ENCODE data around the gene CYP19A1.

Gene CYP19A1

DNA sequence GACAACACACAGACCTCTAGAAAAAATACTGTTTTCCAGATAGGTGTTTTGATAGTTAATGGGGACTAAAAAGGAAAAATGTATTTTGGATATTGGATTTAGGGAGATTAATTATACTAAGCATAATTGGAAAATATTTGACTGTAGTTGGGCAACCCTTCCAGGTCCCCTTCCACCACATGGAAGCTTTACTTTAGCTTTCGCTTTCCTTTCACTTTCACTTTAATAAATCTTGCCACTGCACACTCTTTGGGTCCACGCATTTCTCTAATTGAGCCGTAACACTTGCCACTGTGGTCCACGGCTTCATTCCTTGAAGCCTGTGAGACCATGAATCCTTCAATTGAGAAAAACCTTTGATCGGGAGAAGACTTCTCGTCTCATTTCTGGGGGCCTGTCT, 18.6 kb upstream of the CYP19A1 start:
- no peak for DNase-seq

DNA sequence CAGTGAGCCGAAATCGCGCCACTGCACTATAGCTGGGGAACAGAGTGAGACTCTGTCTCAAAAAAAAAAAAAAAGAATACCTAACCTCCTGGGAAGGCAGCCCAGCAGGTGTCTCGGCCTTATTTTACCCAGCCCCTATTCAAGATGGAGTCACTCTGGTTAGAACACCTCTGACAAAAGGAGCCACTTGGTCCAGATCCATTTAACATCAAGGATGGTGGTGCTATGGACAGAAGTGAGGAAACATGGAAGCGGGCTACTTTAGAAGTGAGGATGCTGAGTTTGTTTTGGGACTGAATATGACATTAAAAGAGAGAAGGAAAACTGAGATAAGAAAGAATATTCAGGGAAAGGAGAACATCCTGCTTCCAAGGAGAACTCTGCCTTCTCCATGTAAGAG, 17.8 kb upstream of the CYP19A1 start:
- no peak for DNase-seq

DNA sequence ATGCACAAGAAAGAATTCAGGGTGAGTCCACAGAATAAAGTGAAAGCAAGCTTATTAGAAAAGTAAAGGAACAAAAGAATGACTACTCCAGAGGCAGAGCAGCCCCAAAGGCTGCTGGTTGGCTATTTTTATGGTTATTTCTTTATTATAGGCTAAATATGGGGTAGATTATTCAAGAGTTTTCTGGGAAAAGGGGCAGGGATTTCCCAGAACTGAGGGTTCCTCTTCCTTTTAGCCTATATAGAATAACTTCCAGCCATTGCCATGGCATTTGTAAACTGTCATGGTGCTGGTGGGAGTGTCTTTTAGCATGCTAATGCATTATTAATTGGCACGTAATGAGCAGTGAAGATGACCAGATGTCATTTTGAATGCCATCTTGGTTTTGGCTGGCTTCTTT, 16.7 kb upstream of the CYP19A1 start:
- no peak for DNase-seq

DNA sequence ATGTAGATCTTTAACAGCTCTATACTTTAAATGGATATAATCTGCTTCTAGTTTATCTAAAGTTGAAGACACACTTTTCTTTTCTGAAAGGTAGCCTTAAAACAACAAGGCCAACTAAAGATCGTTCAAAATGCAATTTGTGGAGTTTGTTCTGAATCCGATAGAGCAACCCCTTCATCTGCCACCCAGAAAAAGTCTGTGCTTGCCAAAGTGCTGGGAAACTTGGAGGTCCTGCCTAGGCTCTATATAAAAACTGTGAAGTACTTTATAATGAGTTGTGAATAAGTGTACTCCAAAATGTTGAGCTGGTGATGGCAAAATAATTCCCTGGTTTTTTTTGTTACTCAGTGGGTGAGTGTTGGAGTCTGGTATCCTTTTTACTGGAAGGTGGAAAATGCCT, 15.6 kb upstream of the CYP19A1 start:
- no peak for DNase-seq

DNA sequence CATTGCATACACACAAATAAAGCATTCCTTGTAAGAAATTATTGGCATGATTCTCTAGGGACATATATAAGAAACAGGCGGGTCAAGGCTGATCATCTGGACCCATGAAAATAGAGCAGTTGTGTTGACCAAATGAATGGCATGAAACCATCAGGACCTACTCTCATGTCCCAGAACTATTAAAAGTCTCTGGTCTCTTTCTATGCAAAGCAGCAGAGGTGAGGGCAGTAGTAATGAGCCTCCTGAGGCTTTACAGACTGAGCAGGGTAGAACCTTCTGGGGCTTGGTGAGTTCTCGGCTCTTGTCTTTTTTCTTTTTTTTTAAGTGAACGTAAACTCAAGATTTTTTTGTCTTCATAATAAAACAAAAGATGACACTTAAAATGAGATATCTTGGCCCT, 12.3 kb upstream of the CYP19A1 start:
- DNase-seq, result no peak

DNA sequence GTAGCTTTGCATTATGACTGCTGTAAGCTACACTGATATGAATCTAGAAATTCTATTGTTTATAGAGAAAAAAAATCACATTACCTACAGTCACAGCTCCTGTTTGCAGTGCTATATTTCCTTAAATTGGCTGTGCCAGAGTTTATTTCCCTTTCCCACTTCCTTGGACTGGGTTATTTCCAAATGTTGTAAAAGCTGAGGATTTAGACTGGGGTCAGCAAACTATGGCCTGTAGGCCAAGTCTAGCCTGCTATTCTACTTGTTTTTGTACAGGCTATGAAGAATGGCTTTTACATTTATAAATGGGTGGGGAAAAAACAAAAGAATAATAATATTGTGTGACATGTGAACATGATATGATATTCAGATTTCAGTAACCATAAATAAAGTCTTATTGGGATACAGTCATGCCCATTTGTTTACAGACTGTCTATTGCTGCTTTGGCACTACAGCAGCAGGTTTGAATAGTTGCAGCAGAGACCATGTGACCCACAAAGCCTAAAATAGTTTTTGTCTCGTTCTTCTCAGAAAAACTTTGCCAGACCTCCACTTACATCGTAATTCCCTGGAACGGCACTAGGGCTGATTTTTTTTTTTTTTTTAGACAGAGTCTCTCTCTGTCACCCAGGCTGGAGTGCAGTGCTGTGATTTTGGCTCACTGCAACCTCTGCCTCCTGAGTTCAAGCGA, 10.9 kb upstream of the CYP19A1 start:
- DNase-seq, result no peak

DNA sequence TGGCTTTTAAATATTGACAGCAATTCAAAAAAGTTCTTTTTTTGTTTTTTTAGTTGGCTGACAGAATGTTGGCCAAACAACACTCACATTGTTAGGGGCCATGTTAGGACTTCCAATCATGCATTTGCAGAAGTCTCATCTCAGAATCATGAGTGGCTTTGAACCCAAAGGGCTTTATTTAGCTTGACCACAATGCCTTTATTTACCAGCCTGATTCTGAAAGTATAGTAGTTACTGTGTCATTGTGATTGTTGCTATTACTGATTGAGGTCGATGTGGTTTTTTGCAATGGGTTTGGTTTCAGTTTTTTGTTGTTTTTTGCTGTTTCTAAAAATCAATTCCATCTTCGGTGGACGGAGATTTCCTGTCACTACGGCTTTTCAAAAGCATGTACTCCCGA, 10.3 kb upstream of the CYP19A1 start:
- DNase-seq, result no peak

DNA sequence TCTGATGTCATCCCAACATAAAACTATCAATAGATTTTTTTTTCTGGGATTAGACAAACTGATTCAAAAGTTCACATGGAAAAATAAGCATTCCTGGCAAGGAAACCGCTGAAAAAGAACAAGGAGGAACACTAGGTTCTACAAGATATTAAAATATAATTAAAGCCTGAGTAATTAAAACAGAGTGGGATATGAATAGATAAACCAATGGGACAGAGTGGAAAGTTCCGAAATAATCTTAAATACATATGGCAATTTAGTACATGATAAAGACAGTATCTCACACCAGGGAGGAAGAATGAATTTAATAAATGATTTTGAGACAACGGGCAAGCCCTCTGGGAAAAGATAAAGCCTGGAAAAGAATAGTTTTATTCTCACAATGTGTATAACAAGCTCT, 7.7 kb upstream of the CYP19A1 start:
- DNase-seq, result no peak

DNA sequence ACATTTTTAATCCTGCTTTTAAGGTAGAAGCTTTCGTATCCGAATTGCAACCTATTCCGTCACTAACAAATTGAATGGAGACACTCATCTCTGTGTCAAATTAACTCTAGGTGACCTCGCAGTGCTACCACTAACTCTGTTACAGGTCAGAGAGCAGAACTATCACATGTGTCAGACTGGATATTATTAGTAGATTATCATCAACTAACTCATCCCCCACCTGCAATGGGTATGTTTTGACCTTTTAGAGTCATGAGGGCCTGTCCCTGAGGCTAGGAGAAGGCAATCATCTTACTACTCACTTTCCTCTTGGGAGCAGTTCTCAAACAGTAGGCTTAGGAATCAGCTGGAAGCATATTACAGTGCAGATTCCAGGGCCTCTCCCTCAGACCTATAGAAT, 5.1 kb upstream of the CYP19A1 start:
- no peak for DNase-seq

DNA sequence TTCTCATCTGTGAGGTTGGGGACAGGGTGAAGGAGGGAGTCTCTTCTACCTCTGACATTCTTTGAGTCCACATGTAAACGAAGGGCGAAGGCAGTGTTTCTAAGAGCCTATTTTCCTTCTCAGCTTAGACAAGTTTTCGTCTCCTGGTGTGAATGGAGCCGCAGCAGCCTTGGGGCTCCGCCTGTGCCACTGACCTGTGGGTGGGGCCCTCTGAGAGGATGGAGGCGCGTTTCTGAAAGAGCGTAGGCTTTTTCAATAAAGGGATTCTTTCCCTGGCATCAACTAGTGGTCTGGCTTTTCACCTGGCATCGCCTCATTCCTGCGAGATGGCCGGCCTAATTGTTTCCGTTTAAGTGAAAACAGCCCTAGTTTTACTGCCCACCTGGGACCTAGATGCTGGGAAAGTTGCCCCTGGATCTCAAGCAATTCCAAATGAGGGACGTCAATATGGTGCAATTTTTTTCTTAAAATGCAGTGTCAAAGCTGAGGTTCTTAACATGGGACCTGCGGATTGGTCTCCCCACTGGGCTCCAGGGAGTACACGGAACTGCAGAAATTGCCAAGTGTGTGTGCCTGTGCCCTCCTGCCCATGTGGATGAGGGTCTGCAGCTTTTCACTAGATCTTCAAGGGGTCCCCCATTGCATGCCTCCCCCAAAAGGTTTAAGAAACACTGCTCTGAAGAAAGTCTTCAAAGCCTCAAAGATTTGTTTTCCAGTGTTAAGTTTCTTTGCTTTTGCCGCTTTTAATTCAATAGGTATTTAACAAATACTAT, 4.0 kb upstream of the CYP19A1 start:
- no peak for DNase-seq

DNA sequence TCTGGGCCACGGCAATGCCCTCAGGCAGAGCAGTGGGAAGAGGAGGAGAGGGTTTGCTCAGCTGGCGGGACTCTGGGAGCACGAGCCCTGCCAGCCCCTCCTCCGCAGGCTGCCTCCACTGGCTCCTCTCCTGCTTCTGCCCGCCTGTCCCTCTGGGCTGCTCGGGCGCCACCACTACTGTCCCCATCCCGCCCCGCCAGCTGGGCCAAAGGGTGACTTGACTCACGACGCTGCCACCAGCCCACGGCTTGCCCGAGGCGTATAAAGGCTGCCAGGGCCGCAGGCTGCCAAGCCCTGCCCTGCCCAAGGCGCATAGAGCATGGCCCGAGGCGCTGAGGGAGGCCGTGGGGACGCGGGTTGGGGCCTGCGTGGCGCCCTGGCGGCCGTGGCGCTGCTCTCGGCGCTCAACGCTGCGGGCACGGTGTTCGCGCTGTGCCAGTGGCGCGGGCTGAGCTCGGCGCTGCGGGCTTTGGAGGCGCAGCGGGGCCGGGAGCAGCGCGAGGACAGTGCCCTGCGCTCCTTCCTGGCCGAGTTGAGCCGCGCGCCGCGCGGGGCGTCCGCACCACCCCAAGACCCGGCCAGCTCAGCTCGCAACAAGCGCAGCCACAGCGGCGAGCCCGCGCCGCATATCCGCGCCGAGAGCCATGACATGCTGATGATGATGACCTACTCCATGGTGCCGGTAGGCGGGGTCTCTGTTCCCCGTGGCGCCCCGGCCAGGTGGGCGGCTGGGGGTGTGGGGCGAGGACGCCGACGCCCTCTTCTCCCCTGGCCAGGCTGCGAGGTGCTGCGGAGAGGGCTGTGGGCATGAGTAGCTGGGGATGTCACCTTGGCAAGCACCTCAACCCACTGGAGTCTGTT, 3.2 kb upstream of the CYP19A1 start, which contains the start of gene GLDN:
GLDN (plus strand) TSS at position 290 of the 861 bp plus-strand sequence; CDS start at position 320, 30 bp downstream.
- no peak for DNase-seq

DNA sequence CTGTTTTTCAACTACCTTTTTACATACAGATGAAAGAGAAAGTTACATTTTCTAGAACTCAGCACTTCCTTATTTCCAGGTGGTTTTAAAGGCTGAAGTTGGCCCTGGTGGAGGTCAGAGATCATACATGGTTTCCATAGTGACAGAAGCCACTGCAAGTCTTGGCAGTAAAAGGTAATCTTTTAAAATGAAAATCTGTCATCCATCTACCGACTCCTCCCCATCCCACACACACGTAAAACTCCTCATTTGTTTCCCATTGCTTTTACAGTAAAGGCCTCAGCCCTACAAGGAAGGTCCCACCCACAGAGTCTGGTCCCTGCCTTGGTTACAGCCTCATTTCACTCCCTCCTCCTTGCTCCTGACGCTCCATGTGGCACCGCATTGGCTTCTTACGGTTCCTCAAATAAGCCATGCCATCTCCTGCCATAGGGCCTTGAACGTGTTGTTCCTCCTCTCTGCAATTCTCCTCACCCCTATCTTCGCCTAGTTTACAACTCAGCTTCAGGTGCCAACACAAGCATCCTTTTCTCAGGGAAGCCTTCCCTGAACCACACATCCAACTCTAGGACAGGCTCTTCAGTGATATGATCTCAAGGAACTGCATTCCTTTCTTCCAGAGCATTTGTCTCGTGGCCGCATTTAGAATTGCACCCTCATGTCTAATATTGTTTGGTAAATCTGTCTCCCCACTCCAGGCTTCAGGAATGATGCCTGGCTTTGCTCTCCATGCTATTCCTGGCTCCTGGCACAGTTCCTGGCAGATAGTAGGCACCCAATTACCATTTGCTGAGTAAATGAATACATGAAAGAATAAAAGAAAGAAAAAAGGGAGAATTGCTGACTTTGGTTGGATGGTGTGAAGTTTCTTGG, 2.6 kb downstream of the CYP19A1 start:
- no peak for DNase-seq

DNA sequence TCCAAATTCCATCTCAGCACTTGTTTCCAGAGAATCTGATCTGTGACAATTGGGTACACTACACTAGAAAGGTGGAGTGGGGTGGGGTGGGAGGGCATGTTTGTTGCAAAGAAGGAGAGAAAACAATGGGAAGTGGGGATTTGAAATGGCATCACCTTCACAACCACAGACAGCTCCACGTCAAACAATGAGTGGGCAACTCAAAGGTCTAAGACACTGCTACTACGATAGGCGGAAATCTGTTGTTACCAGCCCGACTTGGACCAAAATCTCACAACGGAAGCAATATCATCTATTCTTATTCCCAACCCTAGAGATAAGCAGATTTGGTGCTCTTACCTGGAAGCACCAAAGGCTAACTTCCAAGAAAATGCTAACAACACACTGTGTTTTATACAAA, 3.3 kb downstream of the CYP19A1 start:
- no peak for DNase-seq

DNA sequence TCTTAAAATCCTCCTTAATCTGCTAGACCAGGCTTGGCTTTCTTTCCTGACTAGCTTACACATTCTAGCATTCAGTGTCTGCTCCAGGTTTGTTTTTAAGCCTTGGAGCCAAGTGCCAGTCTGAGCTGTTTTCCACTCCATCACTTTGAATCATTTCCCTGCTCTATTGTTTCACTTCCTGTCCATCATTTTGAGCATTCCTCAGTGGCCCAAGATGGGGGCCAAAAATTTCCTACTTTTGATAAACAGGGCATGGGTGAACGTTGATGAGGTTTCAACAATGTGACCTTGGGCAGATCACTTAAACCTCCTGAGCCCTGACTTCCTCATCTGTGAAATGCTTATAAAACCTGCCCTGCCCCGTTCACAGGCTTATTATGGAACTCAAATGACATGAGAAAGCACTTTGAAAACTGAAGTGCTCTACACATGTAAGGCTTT, 4.4 kb downstream of the CYP19A1 start:
- DNase-seq, result no peak

DNA sequence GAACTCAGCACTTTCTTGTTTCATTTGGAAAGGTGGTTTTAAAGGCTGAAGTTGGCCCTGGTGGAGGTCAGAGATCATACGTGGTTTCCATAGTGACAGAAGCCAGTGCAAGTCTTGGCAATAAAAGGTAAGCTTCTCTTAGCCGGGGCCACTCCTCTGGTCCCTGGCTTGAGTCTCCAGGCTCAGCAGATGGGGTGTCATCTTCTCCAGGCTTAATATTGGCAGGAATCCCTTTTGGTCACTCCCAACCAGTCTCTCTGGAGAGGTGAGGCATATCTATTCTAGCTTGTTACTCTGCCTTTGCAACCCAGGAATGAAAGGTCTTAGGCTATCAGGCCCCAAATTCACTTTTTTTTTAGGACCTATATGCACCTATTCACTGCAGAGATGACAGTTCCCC, 4.8 kb downstream of the CYP19A1 start:
- DNase-seq, result no peak

DNA sequence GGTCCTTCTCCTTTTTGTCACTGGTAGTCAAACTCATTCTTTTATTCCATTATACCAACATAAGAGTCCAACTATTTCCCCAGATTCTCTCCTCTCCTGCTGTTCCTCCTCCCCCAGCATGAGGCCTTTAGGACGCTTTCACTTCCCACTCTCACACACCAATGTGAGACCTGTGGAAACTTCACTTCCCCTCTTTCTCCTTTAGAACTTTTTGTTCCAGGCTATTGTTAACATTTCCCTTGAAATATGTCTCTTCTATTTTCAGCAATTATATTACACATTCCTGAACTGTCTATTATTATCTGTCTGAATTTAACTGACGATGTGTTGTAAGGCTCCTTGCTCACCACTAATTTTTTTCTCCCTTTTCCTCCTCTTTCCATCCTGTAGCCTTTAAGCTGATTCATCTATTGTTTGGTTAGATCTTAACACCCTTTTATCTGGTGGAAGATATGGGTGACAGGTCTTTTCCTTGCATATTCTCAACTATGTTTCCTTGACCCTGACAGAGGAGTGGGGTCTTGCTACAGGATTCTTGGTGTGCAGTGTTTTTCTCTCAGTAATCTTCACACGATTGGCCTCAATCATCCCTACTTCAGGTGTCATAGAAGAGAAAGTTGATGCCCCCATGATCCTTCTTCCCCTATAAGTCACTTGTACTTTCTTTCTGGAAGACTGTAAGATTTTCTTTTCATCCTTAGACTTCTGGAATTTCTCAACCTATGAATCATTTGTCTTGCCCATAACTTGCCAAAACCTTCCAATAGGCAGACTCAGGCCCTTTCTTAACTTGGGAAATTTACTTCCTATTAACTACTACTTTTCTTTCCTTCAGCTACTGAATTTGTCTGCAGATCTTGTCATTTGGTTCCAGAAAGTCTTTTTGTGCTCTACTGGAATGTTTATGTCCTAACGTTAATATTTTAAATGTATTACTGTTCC, 5.9 kb downstream of the CYP19A1 start:
- no peak for DNase-seq

DNA sequence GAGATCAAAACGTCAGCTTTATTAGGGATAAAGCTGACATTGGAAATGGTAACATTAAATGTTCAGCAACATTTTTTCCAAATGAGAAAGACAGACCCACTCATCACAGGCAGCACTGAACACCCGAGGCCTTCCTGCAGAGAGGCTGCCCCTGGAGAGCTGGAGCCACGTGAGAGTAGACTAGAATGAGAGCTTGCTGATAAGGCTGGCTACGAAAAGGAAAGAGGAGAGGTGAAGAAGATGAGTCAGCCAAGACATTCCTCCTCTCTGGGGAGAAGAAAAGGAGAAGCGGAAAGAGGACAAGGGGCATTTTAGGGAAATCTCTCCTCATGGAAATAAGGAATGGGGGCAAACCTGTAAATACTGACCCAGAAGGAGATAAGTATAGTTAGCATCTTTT, 7.3 kb downstream of the CYP19A1 start:
- DNase-seq, result no peak

DNA sequence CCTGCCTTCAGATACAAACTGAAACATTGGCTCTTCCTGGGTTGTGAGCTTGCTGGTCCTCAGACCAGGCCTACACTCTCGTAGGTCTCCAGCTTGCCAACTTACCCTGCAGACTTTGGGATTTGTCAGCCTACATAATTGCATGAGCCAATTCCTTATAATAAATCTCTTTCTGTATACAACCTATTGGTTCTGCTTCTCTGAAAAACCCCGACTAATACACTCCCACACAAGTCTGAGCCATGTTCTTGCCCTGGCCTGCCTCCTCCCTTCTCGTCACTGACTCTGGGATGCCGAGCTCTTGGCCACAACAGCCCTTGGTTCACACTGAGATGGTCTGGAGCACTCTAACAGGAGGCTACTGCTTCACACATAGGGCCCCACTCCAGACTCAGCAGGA, 9.5 kb downstream of the CYP19A1 start:
- DNase-seq, result no peak

DNA sequence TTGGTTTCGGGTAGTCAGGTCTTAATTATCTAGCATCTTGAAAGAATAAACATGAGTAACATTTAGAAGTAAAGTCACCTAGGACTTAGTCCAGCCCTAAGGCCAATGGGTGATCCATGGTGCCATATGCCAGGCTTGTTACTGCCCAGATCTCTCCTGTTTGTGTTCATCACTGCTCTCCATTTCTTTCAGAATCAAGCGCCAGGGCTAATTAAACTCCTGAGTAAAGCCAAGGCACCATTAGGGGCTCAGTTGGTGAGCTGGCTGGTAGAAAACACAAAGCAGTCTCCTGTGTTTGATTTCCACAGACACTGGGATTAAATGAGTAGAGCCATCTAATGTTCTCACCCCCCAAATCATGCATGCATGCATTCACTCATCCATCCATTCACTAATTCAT, 11.3 kb downstream of the CYP19A1 start:
- DNase-seq, result no peak

DNA sequence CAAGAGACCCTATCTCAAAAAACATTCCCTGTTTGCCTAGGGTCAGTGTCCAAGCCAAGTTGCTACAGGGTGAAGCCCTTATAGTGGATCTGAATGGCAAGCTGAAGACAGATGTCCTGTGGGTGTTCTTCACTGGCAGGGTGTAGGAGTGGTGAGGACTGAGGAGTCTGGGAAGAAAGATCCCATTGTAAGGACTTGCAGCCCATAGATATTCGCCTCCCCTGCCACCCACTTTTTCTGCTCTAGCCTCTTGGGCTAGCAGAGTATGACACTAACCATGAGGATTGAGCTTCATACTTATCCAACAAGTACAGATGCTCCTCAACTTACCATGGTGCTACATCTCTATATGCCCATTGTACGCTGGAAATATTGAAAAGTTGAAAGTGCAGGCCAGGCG, 13.2 kb downstream of the CYP19A1 start:
- DNase-seq, result no peak

DNA sequence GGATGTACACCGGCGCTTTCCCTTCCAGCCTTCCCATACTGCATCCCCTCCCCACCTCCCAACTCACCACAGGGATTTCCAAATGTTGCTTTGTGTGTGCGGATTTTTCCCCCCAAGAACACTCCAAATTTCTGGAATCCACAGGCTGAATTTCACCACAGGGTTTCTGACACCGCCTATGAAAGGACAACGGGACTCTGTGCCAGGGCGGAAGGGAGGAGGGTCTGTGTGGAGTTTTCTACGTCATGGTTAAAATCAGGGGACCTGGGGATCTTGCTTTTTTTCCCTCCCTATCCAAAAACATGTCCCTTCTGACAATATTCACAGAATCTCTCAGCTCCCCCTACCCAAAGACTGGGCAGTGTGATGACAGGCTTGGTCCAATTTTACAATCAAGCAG, 14.6 kb downstream of the CYP19A1 start:
- DNase-seq, result no peak

All from activated CD4-positive, alpha-beta T cell treated with anti-CD3 and anti-CD28 coated beads for 4 hours (primary cell).